ENCODE measurements around the gene RHBDL2.

DNA sequence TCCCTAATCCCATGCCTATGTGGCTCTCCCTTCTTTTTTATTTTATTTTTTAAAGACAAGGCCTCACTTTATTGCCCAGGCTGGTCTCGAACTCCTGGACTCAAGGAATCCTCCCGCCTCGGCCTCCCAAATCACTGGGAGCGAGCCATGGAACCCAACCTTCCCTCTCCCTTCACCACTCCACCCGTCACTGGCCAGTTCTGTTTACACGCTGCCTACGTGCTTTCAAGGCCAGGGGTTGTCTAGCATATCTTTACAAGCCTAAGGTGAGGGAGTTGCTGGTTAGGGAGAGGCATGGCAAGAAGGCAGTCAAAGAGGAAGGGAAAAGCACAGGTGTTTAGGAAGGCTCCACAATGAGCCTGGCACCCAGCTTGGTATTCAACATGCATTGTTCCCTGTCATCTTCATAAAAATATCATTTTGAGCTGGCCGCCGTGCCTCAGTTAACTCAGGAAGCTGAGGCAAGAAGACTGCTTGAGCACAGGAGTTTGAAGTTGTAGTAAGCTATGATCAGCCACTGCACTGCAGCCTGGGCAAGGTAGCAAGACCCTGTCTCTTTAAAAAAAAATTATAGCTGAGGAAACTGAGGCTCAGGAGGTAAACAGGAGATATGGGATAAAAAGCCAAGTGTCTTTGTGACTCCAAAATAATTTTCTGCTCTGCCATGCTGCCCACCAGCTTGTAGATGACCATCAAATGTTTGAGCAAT, 1.1 kb downstream of the RHBDL2 start:
- TF ChIP-seq, protein P1, sequence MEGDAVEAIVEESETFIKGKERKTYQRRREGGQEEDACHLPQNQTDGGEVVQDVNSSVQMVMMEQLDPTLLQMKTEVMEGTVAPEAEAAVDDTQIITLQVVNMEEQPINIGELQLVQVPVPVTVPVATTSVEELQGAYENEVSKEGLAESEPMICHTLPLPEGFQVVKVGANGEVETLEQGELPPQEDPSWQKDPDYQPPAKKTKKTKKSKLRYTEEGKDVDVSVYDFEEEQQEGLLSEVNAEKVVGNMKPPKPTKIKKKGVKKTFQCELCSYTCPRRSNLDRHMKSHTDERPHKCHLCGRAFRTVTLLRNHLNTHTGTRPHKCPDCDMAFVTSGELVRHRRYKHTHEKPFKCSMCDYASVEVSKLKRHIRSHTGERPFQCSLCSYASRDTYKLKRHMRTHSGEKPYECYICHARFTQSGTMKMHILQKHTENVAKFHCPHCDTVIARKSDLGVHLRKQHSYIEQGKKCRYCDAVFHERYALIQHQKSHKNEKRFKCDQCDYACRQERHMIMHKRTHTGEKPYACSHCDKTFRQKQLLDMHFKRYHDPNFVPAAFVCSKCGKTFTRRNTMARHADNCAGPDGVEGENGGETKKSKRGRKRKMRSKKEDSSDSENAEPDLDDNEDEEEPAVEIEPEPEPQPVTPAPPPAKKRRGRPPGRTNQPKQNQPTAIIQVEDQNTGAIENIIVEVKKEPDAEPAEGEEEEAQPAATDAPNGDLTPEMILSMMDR (IDR thresholded peaks at IDR 0.05; ENCODE audit: insufficient read depth, low read depth, low read length) = no peak
- no peak for TF ChIP-seq EZH2 (IDR thresholded peaks at IDR 0.05; ENCODE audit: insufficient read depth, low read length)

All from astrocyte (in vitro differentiated cells and primary cell).